HG02852 (cell line): ENCODE measurements around the gene PSME3.

Experiments used
- ATAC-seq: cut with Tn5 transposase; IDR thresholded peaks from one replicate; pipeline ENCODE4 v1.9.1; 2021; ENCODE audit warnings: mild to moderate bottlenecking, moderate library complexity; ENCODE audit not compliant: unreplicated experiment

PSME3 gene

GRCh38 chr17:42832934-42833766 lies at the start of gene PSME3:
Gene PSME3, plus strand, starts transcription at chr17:42833397. Its CDS starts 235 bp downstream, at chr17:42833632.
- peak; percentile 87 for ATAC-seq

- no peak for ATAC-seq
These were observed 49.4 kb upstream of the PSME3 start for GRCh38 chr17:42783791-42784138.

GRCh38 chr17:42784409-42784808 lies 48.8 kb upstream of the PSME3 start:
- ATAC-seq = no peak

- ATAC-seq = no peak
These were observed 48.2 kb upstream of the PSME3 start for GRCh38 chr17:42784811-42785592.

- no peak for ATAC-seq
These were observed 45.9 kb upstream of the PSME3 start for GRCh38 chr17:42787266-42787665.

GRCh38 chr17:42791948-42792347 lies 41.2 kb upstream of the PSME3 start:
- no peak for ATAC-seq

GRCh38 chr17:42792545-42792944 lies 40.7 kb upstream of the PSME3 start:
- no peak for ATAC-seq

GRCh38 chr17:42795061-42795460 lies 38.1 kb upstream of the PSME3 start:
- no peak for ATAC-seq

- ATAC-seq = no peak
These were observed 37.7 kb upstream of the PSME3 start for GRCh38 chr17:42795465-42795864.

GRCh38 chr17:42796066-42796758 lies 37.0 kb upstream of the PSME3 start:
- ATAC-seq = no peak

- no peak for ATAC-seq
These were observed 35.9 kb upstream of the PSME3 start for GRCh38 chr17:42797067-42798007.

GRCh38 chr17:42798011-42798382 lies 35.2 kb upstream of the PSME3 start:
- no peak for ATAC-seq

- peak; percentile 65 for ATAC-seq
These were observed 34.5 kb upstream of the PSME3 start, which contains the start of the genes CNTD1 and COA3 for GRCh38 chr17:42798383-42799380. Gene CNTD1, plus strand, starts transcription at chr17:42798861. Its CDS starts 207 bp downstream, at chr17:42799068. Gene COA3, minus strand, starts transcription at chr17:42798704. Its CDS starts 23 bp downstream, at chr17:42798681.

GRCh38 chr17:42803074-42803883 lies 29.9 kb upstream of the PSME3 start:
- no peak for ATAC-seq

- ATAC-seq = no peak
These were observed 28.3 kb upstream of the PSME3 start for GRCh38 chr17:42804918-42805367.

- ATAC-seq = no peak
These were observed 26.9 kb upstream of the PSME3 start for GRCh38 chr17:42806249-42806648.

GRCh38 chr17:42809250-42809649 lies 23.9 kb upstream of the PSME3 start:
- ATAC-seq = no peak
